GM21515 (cell line): ENCODE measurements around the gene STKLD1.
"Not testable (repeated sequence)": the region's sequence is repeated elsewhere in the genome, so short reads cannot be mapped to it uniquely, and the experiment has no call there.

Source experiments
- ATAC-seq: cut with Tn5 transposase; IDR thresholded peaks from one replicate; pipeline ENCODE4 v1.9.1; 2021; ENCODE audit not compliant: unreplicated experiment

STKLD1 gene

GRCh38 chr9:133382507-133383141, 6.5 kb downstream of the STKLD1 start:
- no peak for ATAC-seq

- ATAC-seq, result no peak
These were observed 7.3 kb downstream of the STKLD1 start for GRCh38 chr9:133383438-133383837.

GRCh38 chr9:133384736-133385321, 8.7 kb downstream of the STKLD1 start:
- ATAC-seq, result no peak

- no peak for ATAC-seq
These were observed 9.3 kb downstream of the STKLD1 start for GRCh38 chr9:133385452-133385851.

- ATAC-seq, result no peak
These were observed 10.2 kb downstream of the STKLD1 start for GRCh38 chr9:133386338-133386737.

GRCh38 chr9:133387680-133388079, 11.5 kb downstream of the STKLD1 start:
- no peak for ATAC-seq

- no peak for ATAC-seq
These were observed 12.9 kb downstream of the STKLD1 start for GRCh38 chr9:133389025-133389557.

GRCh38 chr9:133389562-133389961, 13.4 kb downstream of the STKLD1 start:
- ATAC-seq, result no peak

GRCh38 chr9:133390713-133391112, 14.5 kb downstream of the STKLD1 start:
- no peak for ATAC-seq

- not testable (repeated sequence) for ATAC-seq
These were observed 15.3 kb downstream of the STKLD1 start for GRCh38 chr9:133391449-133391848.

GRCh38 chr9:133392308-133392707, 16.1 kb downstream of the STKLD1 start:
- ATAC-seq, result not testable (repeated sequence)

GRCh38 chr9:133393399-133393798, 17.2 kb downstream of the STKLD1 start:
- no peak for ATAC-seq

- ATAC-seq, result no peak
These were observed 18.6 kb downstream of the STKLD1 start for GRCh38 chr9:133394687-133395271.

- ATAC-seq, result no peak
These were observed 20.8 kb downstream of the STKLD1 start for GRCh38 chr9:133396952-133397351.

GRCh38 chr9:133397370-133397769, 21.2 kb downstream of the STKLD1 start:
- ATAC-seq, result no peak

- no peak for ATAC-seq
These were observed 21.7 kb downstream of the STKLD1 start for GRCh38 chr9:133397895-133398294.

- no peak for ATAC-seq
These were observed 24.1 kb downstream of the STKLD1 start for GRCh38 chr9:133400292-133400691.

- ATAC-seq, result no peak
These were observed 25.4 kb downstream of the STKLD1 start for GRCh38 chr9:133401588-133401987.

GRCh38 chr9:133402689-133403088, 26.5 kb downstream of the STKLD1 start:
- no peak for ATAC-seq

GRCh38 chr9:133403766-133404453, 27.7 kb downstream of the STKLD1 start:
- ATAC-seq, result no peak

GRCh38 chr9:133404454-133405002, 28.4 kb downstream of the STKLD1 start:
- no peak for ATAC-seq
